AG04449 (cell line): ENCODE results near the gene GSTM5.

Source experiments
- CTCF ChIA-PET: fragments of 350-600 bp; formaldehyde crosslinking; extraction: SDS; loops from one replicate; lab custom pipeline; 2021; ENCODE audit warnings: antibody characterized with exemption; lab: Yijun Ruan, JAX
- POLR2A ChIA-PET: fragments of 400-600, 350-600 bp; formaldehyde crosslinking; extraction: SDS; loops from one replicate; lab custom pipeline; 2020; ENCODE audit warnings: antibody characterized with exemption, inconsistent platforms; lab: Yijun Ruan, JAX
- DNase-seq: peaks from one replicate; pipeline ENCODE4 v3.0.0-alpha.2; 2010; ENCODE audit warnings: low read depth, low spot score
- H3K4me3 ChIP-seq: 2 replicates; pipeline ENCODE4 v1.5.1; 2011; ENCODE audit warnings: low read depth, mild to moderate bottlenecking, control low read depth, low read length
- CTCF ChIP-seq: IDR thresholded peaks from one replicate; pipeline ENCODE4 v1.5.1; 2011; ENCODE audit warnings: mild to moderate bottlenecking, moderate library complexity, low read length, control low read depth, inconsistent platforms; ENCODE audit not compliant: insufficient read depth; ENCODE audit errors: missing control alignments

Gene GSTM5

GRCh38 chr1:109722908-109723691, 11.0 kb downstream of the GSTM5 start:
- H3K4me3 ChIP-seq = no peak overlapping the region
- ChIA-PET CTCF (no interaction called here), POLR2A (no interaction called here)
- TF ChIP-seq CTCF = no peak
- no peak for DNase-seq

GRCh38 chr1:109724933-109725332, 12.9 kb downstream of the GSTM5 start:
- no peak for TF ChIP-seq CTCF
- DNase-seq = no peak
- CTCF ChIA-PET = interaction anchor here (1.5 kb wide), 1 partner anchor 85 kb away, joined by 4 read pairs; no protein-coding TSS in a partner anchor
- POLR2A ChIA-PET = no interaction called here
- no peak overlapping the region for H3K4me3 ChIP-seq

- no peak for DNase-seq
- TF ChIP-seq CTCF = no peak
- CTCF ChIA-PET = interaction anchor here (1.5 kb wide), 1 partner anchor 85 kb away, joined by 4 read pairs; no protein-coding TSS in a partner anchor
- no peak overlapping the region for H3K4me3 ChIP-seq
- POLR2A ChIA-PET = no interaction called here
Observed at GRCh38 chr1:109725510-109725909, 13.5 kb downstream of the GSTM5 start.

GRCh38 chr1:109726007-109726406, 14.0 kb downstream of the GSTM5 start:
- DNase-seq = no peak
- ChIA-PET POLR2A (no interaction called here), CTCF (no interaction called here)
- no peak for TF ChIP-seq CTCF
- no peak overlapping the region for H3K4me3 ChIP-seq

- CTCF ChIA-PET = interaction anchor here (1.1 kb wide), 1 partner anchor 27 kb away, joined by 3 read pairs; no protein-coding TSS in a partner anchor
- H3K4me3 ChIP-seq = no peak overlapping the region
- no peak for TF ChIP-seq CTCF
- POLR2A ChIA-PET = no interaction called here
- DNase-seq = no peak
Observed at GRCh38 chr1:109726728-109727373, 14.8 kb downstream of the GSTM5 start.

GRCh38 chr1:109728870-109729269, 16.8 kb downstream of the GSTM5 start:
- no peak for TF ChIP-seq CTCF
- H3K4me3 ChIP-seq = no peak overlapping the region
- POLR2A ChIA-PET = no interaction called here
- DNase-seq = no peak
- CTCF ChIA-PET = no interaction called here
